HG03097 (cell line): ENCODE measurements around the gene SEZ6L2.
"Not testable (repeated sequence)": the region's sequence is repeated elsewhere in the genome, so short reads cannot be mapped to it uniquely, and the experiment has no call there.

Experiments
- ATAC-seq: cut with Tn5 transposase; IDR thresholded peaks from one replicate; pipeline ENCODE4 v1.9.1; 2021; ENCODE audit not compliant: unreplicated experiment, low FRiP score

SEZ6L2 gene

GRCh38 chr16:29910819-29911675 is 11.7 kb upstream of the SEZ6L2 start:
- no peak for ATAC-seq

GRCh38 chr16:29909851-29910250 is 10.5 kb upstream of the SEZ6L2 start:
- ATAC-seq = not testable (repeated sequence)

- no peak for ATAC-seq
Measured at GRCh38 chr16:29909391-29909790, 10.0 kb upstream of the SEZ6L2 start.

- ATAC-seq = no peak
Measured at GRCh38 chr16:29908719-29909220, 9.4 kb upstream of the SEZ6L2 start.

GRCh38 chr16:29907973-29908372 is 8.6 kb upstream of the SEZ6L2 start:
- ATAC-seq = no peak

GRCh38 chr16:29906520-29907244 is 7.3 kb upstream of the SEZ6L2 start:
- no peak for ATAC-seq

- no peak for ATAC-seq
Measured at GRCh38 chr16:29905668-29906067, 6.3 kb upstream of the SEZ6L2 start.

- no peak for ATAC-seq
Measured at GRCh38 chr16:29904947-29905346, 5.6 kb upstream of the SEZ6L2 start.

- ATAC-seq = no peak
Measured at GRCh38 chr16:29903590-29903989, 4.2 kb upstream of the SEZ6L2 start.

- ATAC-seq = no peak
Measured at GRCh38 chr16:29901607-29901945, 2.2 kb upstream of the SEZ6L2 start.

- ATAC-seq = no peak
Measured at GRCh38 chr16:29900888-29901606, 1.7 kb upstream of the SEZ6L2 start.

GRCh38 chr16:29900102-29900887 is 945 bp upstream of the SEZ6L2 start, which contains the start of gene ASPHD1:
ASPHD1 (plus strand) TSS chr16:29900488; CDS start chr16:29900972, 484 bp downstream.
- peak; percentile 62 for ATAC-seq

- no peak for ATAC-seq
Measured at GRCh38 chr16:29898804-29899515, 390 bp downstream of the SEZ6L2 start.

GRCh38 chr16:29898135-29898803 is 1.1 kb downstream of the SEZ6L2 start:
- ATAC-seq = no peak

GRCh38 chr16:29897333-29897732 is 2.0 kb downstream of the SEZ6L2 start:
- ATAC-seq = no peak

- ATAC-seq = no peak
Measured at GRCh38 chr16:29896841-29897240, 2.5 kb downstream of the SEZ6L2 start.

GRCh38 chr16:29894352-29894751 is 5.0 kb downstream of the SEZ6L2 start:
- ATAC-seq = no peak

GRCh38 chr16:29893553-29893952 is 5.8 kb downstream of the SEZ6L2 start:
- ATAC-seq = no peak

GRCh38 chr16:29892458-29892813 is 6.9 kb downstream of the SEZ6L2 start:
- ATAC-seq = no peak
